WTC11 (cell line): ENCODE data around the gene TMEM178B. TPM values are rescaled to one million over a fixed set of nuclear protein-coding genes. Genes with fewer than 3 reads are reported as not detected.

Experiments
- ATAC-seq: fragments of 200-7000 bp; cut with Tn5 transposase; 2 replicates; pipeline ENCODE4 v1.10.0; 2021; ENCODE audit warnings: mild to moderate bottlenecking, moderate library complexity
- CTCF ChIA-PET: fragments of 300-600 bp; sonication (Branson Sonifier 250); formaldehyde crosslinking; loops from one replicate; lab custom pipeline; 2021; ENCODE audit warnings: antibody characterized with exemption; lab: Charles Lee
- POLR2A ChIA-PET: fragments of 350-600 bp; sonication (Branson Sonifier 250); formaldehyde crosslinking; loops from one replicate; lab custom pipeline; 2021; ENCODE audit warnings: antibody characterized with exemption; lab: Charles Lee
- DNase-seq: peaks from one replicate; pipeline ENCODE4 v3.0.0; 2021; ENCODE audit warnings: low spot score
- H3K27ac Mint-ChIP-seq: 2 replicates; pipeline ENCODE4 v1.8.0; 2021; ENCODE audit warnings: mixed read lengths
- H3K27me3 Mint-ChIP-seq: 2 replicates; pipeline ENCODE4 v1.8.0; 2021; ENCODE audit warnings: low read depth, mild to moderate bottlenecking, moderate library complexity, mixed read lengths
- H3K36me3 Mint-ChIP-seq: 2 replicates; pipeline ENCODE4 v1.8.0; 2021; ENCODE audit warnings: mixed read lengths
- H3K4me1 Mint-ChIP-seq: 2 replicates; pipeline ENCODE4 v1.8.0; 2022; ENCODE audit warnings: mixed read lengths
- H3K4me3 Mint-ChIP-seq: 2 replicates; pipeline ENCODE4 v1.8.0; 2021; ENCODE audit warnings: mild to moderate bottlenecking, moderate library complexity, mixed read lengths
- H3K9me3 Mint-ChIP-seq: 2 replicates; pipeline ENCODE4 v1.8.0; 2021; ENCODE audit warnings: mixed read lengths
- CDX4 ChIP-seq: fragments of 250-450 bp; sonication (Bioruptor Pico); IDR thresholded peaks from 2 replicates; pipeline ENCODE4 v1.9.0; 2021; ENCODE audit warnings: moderate library complexity, mild to moderate bottlenecking, inconsistent platforms, borderline replicate concordance
- CREB1 ChIP-seq: sonication (generic); formaldehyde crosslinking; IDR thresholded peaks from 2 replicates; pipeline ENCODE4 v1.8.0; 2023; ENCODE audit warnings: mild to moderate bottlenecking, missing genetic modification reagents
- FOXJ3 ChIP-seq: sonication (generic); formaldehyde crosslinking; IDR thresholded peaks from 2 replicates; pipeline ENCODE4 v1.9.0; 2021; ENCODE audit warnings: missing genetic modification reagents, mild to moderate bottlenecking, borderline replicate concordance
- FOXP1 ChIP-seq: sonication (generic); formaldehyde crosslinking; IDR thresholded peaks from 2 replicates; pipeline ENCODE4 v1.8.0; 2022; ENCODE audit warnings: missing genetic modification reagents, mild to moderate bottlenecking, moderate library complexity, borderline replicate concordance
- GRHL2 ChIP-seq: fragments of 250-450 bp; sonication (Bioruptor Pico); IDR thresholded peaks from 2 replicates; pipeline ENCODE4 v1.8.0; 2022; ENCODE audit warnings: mild to moderate bottlenecking, moderate library complexity; ENCODE audit not compliant: insufficient replicate concordance, severe bottlenecking
- JAZF1 ChIP-seq: fragments of 250-450 bp; sonication (Bioruptor Pico); IDR thresholded peaks from 2 replicates; pipeline ENCODE4 v1.9.0; 2021; ENCODE audit warnings: moderate library complexity, mild to moderate bottlenecking, inconsistent platforms
- KAT7 ChIP-seq: sonication (generic); formaldehyde crosslinking; IDR thresholded peaks from 2 replicates; pipeline ENCODE4 v1.8.1; 2023; ENCODE audit warnings: missing genetic modification reagents, mild to moderate bottlenecking, borderline replicate concordance
- MLX ChIP-seq: sonication (generic); formaldehyde crosslinking; IDR thresholded peaks from 2 replicates; pipeline ENCODE4 v1.8.1; 2023; ENCODE audit warnings: mild to moderate bottlenecking, missing genetic modification reagents, moderate library complexity
- NFYB ChIP-seq: sonication (generic); formaldehyde crosslinking; conservative IDR thresholded peaks from 2 replicates; pipeline ENCODE4 v1.8.0; 2022; ENCODE audit warnings: low read depth, missing genetic modification reagents
- TEAD4 ChIP-seq: sonication (generic); formaldehyde crosslinking; IDR thresholded peaks from 2 replicates; pipeline ENCODE4 v1.8.0; 2022; ENCODE audit warnings: mild to moderate bottlenecking, missing genetic modification reagents
- TP53 ChIP-seq: sonication (generic); formaldehyde crosslinking; IDR thresholded peaks from 2 replicates; pipeline ENCODE4 v1.8.1; 2023; ENCODE audit warnings: mild to moderate bottlenecking, missing genetic modification reagents
- ZNF219 ChIP-seq: sonication (generic); formaldehyde crosslinking; IDR thresholded peaks from 2 replicates; pipeline ENCODE4 v1.8.0; 2023; ENCODE audit warnings: missing genetic modification reagents, mild to moderate bottlenecking, borderline replicate concordance
- ZNF263 ChIP-seq: sonication (generic); formaldehyde crosslinking; IDR thresholded peaks from 2 replicates; pipeline ENCODE4 v1.8.1; 2022; ENCODE audit warnings: low read depth, mild to moderate bottlenecking, moderate library complexity, missing genetic modification reagents
- ZNF281 ChIP-seq: sonication (generic); formaldehyde crosslinking; IDR thresholded peaks from 2 replicates; pipeline ENCODE4 v1.8.0; 2023; ENCODE audit warnings: mild to moderate bottlenecking, missing genetic modification reagents
- ZNF317 ChIP-seq: sonication (generic); formaldehyde crosslinking; IDR thresholded peaks from 2 replicates; pipeline ENCODE4 v1.8.1; 2023; ENCODE audit warnings: low read depth, mild to moderate bottlenecking, moderate library complexity, missing genetic modification reagents, borderline replicate concordance
- ZNF396 ChIP-seq: fragments of 250-450 bp; sonication (Bioruptor Pico); IDR thresholded peaks from 2 replicates; pipeline ENCODE4 v1.8.0; 2021; ENCODE audit warnings: mild to moderate bottlenecking, moderate library complexity, borderline replicate concordance
- ZNF423 ChIP-seq: fragments of 250-450 bp; sonication (Bioruptor Pico); IDR thresholded peaks from 2 replicates; pipeline ENCODE4 v2.1.2; 2022; ENCODE audit warnings: mild to moderate bottlenecking, moderate library complexity
- total RNA-seq: library from RNA; stranded (reverse); gene quantifications from 3 replicates; pipeline ENCODE4 v1.2.3, GENCODE V29; 2021
- TF ChIP-seq, protein P1 (sequence below): sonication (generic); formaldehyde crosslinking; IDR thresholded peaks from 2 replicates; pipeline ENCODE4 v1.8.1; 2022; ENCODE audit warnings: missing genetic modification reagents, borderline replicate concordance
- TF ChIP-seq, protein P2 (sequence below): sonication (generic); formaldehyde crosslinking; IDR thresholded peaks from 2 replicates; pipeline ENCODE4 v1.8.1; 2022; ENCODE audit warnings: low read depth, missing genetic modification reagents, borderline replicate concordance

TMEM178B gene
- total RNA-seq, 1 experiment from 2014 or later = 20.4 TPM

- TF ChIP-seq ZNF263 (CRISPR knock-in tag) (no peak), TEAD4 (no peak), KAT7 (CRISPR knock-in tag) (no peak), MLX (no peak), FOXP1 (CRISPR knock-in tag) (no peak)
Observed at GRCh38 chr7:141242568-141242967, 168.7 kb downstream of the TMEM178B start (continued).

DNA sequence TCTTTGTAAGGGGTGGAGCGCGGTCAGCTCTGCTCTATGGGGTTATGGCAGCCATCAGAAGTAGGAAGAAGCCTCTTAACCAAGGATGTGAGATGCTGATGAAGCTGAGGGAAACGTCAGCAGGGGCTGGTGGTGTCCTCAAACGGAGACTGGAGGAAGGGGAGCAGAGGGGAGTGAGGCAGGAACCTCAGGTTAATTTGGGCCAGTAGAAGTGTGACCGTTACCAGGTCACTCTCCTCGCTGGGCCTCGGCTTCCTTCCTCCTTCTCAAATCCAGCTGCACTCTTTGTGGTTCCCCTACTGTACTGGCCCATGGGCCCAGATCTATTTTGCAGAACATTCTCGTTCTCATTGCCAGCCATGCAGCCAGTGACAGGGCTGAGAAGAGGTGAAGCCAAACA is 169.5 kb downstream of the TMEM178B start:
- no peaks in the 10 kb centered on the region for H3K36me3 Mint-ChIP-seq
- H3K27me3 Mint-ChIP-seq = no peaks in the 10 kb centered on the region
- TF ChIP-seq, protein P1, sequence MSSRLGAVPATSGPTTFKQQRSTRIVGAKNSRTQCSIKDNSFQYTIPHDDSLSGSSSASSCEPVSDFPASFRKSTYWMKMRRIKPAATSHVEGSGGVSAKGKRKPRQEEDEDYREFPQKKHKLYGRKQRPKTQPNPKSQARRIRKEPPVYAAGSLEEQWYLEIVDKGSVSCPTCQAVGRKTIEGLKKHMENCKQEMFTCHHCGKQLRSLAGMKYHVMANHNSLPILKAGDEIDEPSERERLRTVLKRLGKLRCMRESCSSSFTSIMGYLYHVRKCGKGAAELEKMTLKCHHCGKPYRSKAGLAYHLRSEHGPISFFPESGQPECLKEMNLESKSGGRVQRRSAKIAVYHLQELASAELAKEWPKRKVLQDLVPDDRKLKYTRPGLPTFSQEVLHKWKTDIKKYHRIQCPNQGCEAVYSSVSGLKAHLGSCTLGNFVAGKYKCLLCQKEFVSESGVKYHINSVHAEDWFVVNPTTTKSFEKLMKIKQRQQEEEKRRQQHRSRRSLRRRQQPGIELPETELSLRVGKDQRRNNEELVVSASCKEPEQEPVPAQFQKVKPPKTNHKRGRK (CRISPR knock-in tag) = no peak
- TF ChIP-seq CREB1 (CRISPR knock-in tag) (no peak), ZNF219 (no peak), ZNF396 (CRISPR knock-in tag) (no peak)
- TF ChIP-seq, all 79 proteins: peak for 0
- no peak for ATAC-seq
- ChIA-PET CTCF (interaction anchor here (2.1 kb wide), 1 partner anchor 9 kb away, joined by 4 read pairs; no protein-coding TSS in a partner anchor), POLR2A (no interaction called here)
- Mint-ChIP-seq H3K4me1 (peaks cover 23% of the 10 kb centered on the region), H3K9me3 (no peaks in the 10 kb centered on the region), H3K4me3 (no peak overlapping the region), H3K27ac (no peak overlapping the region)
- DNase-seq = no peak

DNA sequence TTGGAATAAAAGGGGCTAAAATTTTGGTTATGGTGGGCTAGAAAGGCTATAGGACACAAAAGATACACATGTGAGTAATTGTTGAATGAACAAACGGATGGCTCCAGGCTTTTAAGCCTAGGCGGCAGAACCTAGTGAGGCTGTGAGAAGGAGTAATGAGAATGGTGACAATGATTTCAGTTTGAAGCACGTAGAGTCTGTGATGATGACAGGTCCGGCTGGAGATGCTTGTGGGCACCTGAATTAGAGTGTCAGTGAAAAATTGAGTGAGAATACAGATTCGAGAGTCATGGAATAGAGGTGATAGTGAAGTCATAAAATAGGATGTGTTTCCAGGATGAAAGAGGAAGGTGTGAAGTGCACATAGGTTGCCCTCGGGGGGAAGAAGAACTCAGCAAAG is 170.6 kb downstream of the TMEM178B start:
- no peak overlapping the region for H3K27ac Mint-ChIP-seq
- CTCF ChIA-PET = interaction anchor here (0.8 to 2.1 kb wide), 2 partner anchors 8 to 288 kb away, joined by 3 to 4 read pairs; no protein-coding TSS in a partner anchor
- no peak for ATAC-seq

More for the DNA sequence above, 170.6 kb downstream of the TMEM178B start:
- no peaks in the 10 kb centered on the region for H3K27me3 Mint-ChIP-seq
- H3K36me3 Mint-ChIP-seq = no peaks in the 10 kb centered on the region
- 0 out of 2 replicates have a peak, but pooled peaks cover 3% of the 10 kb centered on the region for H3K9me3 Mint-ChIP-seq
- H3K4me3 Mint-ChIP-seq = no peak overlapping the region
- H3K4me1 Mint-ChIP-seq = peaks cover 13% of the 10 kb centered on the region
- TF ChIP-seq NFYB (no peak), ZNF281 (CRISPR knock-in tag) (no peak), TP53 (no peak), ZNF317 (no peak), FOXJ3 (no peak), GRHL2 (no peak), JAZF1 (CRISPR knock-in tag) (no peak), KAT7 (CRISPR knock-in tag) (no peak), CDX4 (CRISPR knock-in tag) (no peak), ZNF423 (CRISPR knock-in tag) (no peak)
- TF ChIP-seq, protein P1 (CRISPR knock-in tag) = no peak
- TF ChIP-seq, protein P2, sequence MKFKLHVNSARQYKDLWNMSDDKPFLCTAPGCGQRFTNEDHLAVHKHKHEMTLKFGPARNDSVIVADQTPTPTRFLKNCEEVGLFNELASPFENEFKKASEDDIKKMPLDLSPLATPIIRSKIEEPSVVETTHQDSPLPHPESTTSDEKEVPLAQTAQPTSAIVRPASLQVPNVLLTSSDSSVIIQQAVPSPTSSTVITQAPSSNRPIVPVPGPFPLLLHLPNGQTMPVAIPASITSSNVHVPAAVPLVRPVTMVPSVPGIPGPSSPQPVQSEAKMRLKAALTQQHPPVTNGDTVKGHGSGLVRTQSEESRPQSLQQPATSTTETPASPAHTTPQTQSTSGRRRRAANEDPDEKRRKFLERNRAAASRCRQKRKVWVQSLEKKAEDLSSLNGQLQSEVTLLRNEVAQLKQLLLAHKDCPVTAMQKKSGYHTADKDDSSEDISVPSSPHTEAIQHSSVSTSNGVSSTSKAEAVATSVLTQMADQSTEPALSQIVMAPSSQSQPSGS (CRISPR knock-in tag) = no peak
- TF ChIP-seq, all 79 proteins: peak for 0
- POLR2A ChIA-PET = no interaction called here
- no peak for DNase-seq
